PC-9 (cell line): ENCODE results near the gene STPG1. TPM values are rescaled to one million over a fixed set of nuclear protein-coding genes. Genes with fewer than 3 reads are reported as not detected.

Experiments
- BruUV-seq: library from RNA; stranded (reverse); fragments of 400-500 nt; replicated peaks from 2 replicates; lab custom pipeline; 2021; lab: Mats Ljungman, UMichigan
- CTCF ChIA-PET: fragments of 300-600 bp; sonication (Branson Sonifier 250); formaldehyde crosslinking; loops from one replicate; lab custom pipeline; 2022; ENCODE audit warnings: antibody characterized with exemption; lab: Charles Lee
- POLR2A ChIA-PET: fragments of 300-600 bp; sonication (Branson Sonifier 250); formaldehyde crosslinking; loops from one replicate; lab custom pipeline; 2022; ENCODE audit warnings: antibody characterized with exemption; ENCODE audit not compliant: unreplicated experiment; lab: Charles Lee
- DNase-seq, 2 experiments: peaks; one replicate each; pipeline versions ENCODE4 v3.0.0 to v3.0.0-alpha.2; 2015 to 2022; ENCODE audit warnings: mixed read lengths in 1 of 2
- H2AFZ ChIP-seq: fragments of 200-600 bp; sonication (generic); 2 replicates; pipeline ENCODE4 v1.8.1; 2017; ENCODE audit warnings: antibody characterized with exemption
- H3F3A ChIP-seq: fragments of 200-600 bp; sonication (generic); 2 replicates; pipeline ENCODE4 v1.8.1; 2017; ENCODE audit warnings: antibody characterized with exemption, mild to moderate bottlenecking, low read depth; ENCODE audit not compliant: insufficient read depth
- H3K27ac ChIP-seq: fragments of 200-600 bp; sonication (generic); 2 replicates; pipeline ENCODE4 v1.6.1; 2016; ENCODE audit warnings: mixed run types
- H3K27me3 ChIP-seq: fragments of 200-600 bp; sonication (generic); 2 replicates; pipeline ENCODE4 v1.6.1; 2016; ENCODE audit warnings: low read depth, mixed run types; ENCODE audit not compliant: insufficient read depth
- H3K36me3 ChIP-seq: fragments of 200-600 bp; sonication (generic); 2 replicates; pipeline ENCODE4 v1.6.1; 2016; ENCODE audit warnings: low read depth, mixed run types
- H3K4me1 ChIP-seq: fragments of 200-600 bp; sonication (generic); replicated peaks from 2 replicates; pipeline ENCODE4 v1.6.1; 2016; ENCODE audit warnings: mixed run types; ENCODE audit not compliant: insufficient read depth
- H3K4me2 ChIP-seq: fragments of 200-600 bp; sonication (generic); 2 replicates; pipeline ENCODE4 v1.6.1; 2017; ENCODE audit warnings: mixed run types
- H3K4me3 ChIP-seq: fragments of 200-600 bp; sonication (generic); 2 replicates; pipeline ENCODE4 v1.6.1; 2016; ENCODE audit warnings: mixed run types
- H3K79me2 ChIP-seq: fragments of 200-600 bp; sonication (generic); 2 replicates; pipeline ENCODE4 v1.6.1; 2017; ENCODE audit warnings: low read depth, mixed run types
- H3K9me2 ChIP-seq: fragments of 200-600 bp; sonication (generic); 2 replicates; pipeline ENCODE4 v1.8.1; 2017; ENCODE audit warnings: mild to moderate bottlenecking; ENCODE audit not compliant: insufficient read depth
- H3K9me3 ChIP-seq: fragments of 200-600 bp; sonication (generic); 2 replicates; pipeline ENCODE4 v1.8.1; 2016; ENCODE audit warnings: low read depth; ENCODE audit not compliant: insufficient read depth
- H4K20me1 ChIP-seq: fragments of 200-600 bp; sonication (generic); 2 replicates; pipeline ENCODE4 v1.8.1; 2017; ENCODE audit not compliant: insufficient read depth
- EZH2 ChIP-seq: fragments of 200-600 bp; sonication (generic); IDR thresholded peaks from 2 replicates; pipeline ENCODE4 v1.8.0; 2017; ENCODE audit warnings: antibody characterized with exemption, low read depth
- intact Hi-C: fragments of 100-400 bp; cut with micrococcal nuclease; formaldehyde crosslinking; loops from one replicate; pipeline ENCODE4 v1.10.0; 2022; ENCODE audit not compliant: unreplicated experiment
- total RNA-seq: library from RNA; stranded (reverse); gene quantifications from 2 replicates; pipeline ENCODE4 v1.2.3, GENCODE V29; 2021
- TF ChIP-seq, protein P1 (sequence below): fragments of 200-600 bp; sonication (generic); conservative IDR thresholded peaks from 2 replicates; pipeline ENCODE4 v1.6.1; 2017; ENCODE audit warnings: mixed run types, antibody characterized with exemption, mild to moderate bottlenecking, moderate library complexity

STPG1 gene
- total RNA-seq, 1 experiment from 2014 or later, result 11.4 TPM

DNA sequence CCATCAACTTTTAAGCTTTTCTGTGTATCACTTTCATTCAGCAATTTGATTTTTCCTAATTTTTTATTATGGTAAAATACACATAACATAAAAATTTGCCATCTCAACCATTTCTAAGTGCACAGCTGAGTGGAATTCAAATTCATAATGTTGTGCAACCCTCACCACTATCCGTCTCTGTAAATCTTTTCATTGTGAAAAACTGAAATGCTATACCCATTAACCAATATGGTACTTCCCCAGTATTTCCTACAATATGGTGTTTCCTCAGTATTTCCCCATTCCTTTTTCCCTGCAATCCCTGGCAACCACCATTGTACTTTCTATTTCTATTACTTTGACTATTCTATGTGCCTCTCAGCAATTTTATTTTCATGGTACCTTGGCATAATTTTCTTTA lies 6.8 kb downstream of the STPG1 start:
- Histone ChIP-seq H3K4me2 (no peak overlapping the region), H3K27me3 (no peaks in the 10 kb centered on the region), H3K4me3 (no peak overlapping the region), H3K27ac (no peak overlapping the region), H3K4me1 (peaks cover 18% of the 10 kb centered on the region), H3K9me3 (no peaks in the 10 kb centered on the region), H3F3A (peaks cover 7% of the 10 kb centered on the region; the same call in 1 of the 2 replicates), H3K79me2 (0 out of 2 replicates have a peak, but pooled peaks cover under 1% of the 10 kb centered on the region), H4K20me1 (no peaks in the 10 kb centered on the region), H3K36me3 (no peaks in the 10 kb centered on the region), H3K9me2 (no peaks in the 10 kb centered on the region), H2AFZ (no peak overlapping the region)
- ChIA-PET POLR2A (no interaction called here), CTCF (interaction anchor here (0.6 kb wide), 1 partner anchor 142 kb away, joined by 12 read pairs; no protein-coding TSS in a partner anchor)
- no peak for DNase-seq
- TF ChIP-seq, protein P1, sequence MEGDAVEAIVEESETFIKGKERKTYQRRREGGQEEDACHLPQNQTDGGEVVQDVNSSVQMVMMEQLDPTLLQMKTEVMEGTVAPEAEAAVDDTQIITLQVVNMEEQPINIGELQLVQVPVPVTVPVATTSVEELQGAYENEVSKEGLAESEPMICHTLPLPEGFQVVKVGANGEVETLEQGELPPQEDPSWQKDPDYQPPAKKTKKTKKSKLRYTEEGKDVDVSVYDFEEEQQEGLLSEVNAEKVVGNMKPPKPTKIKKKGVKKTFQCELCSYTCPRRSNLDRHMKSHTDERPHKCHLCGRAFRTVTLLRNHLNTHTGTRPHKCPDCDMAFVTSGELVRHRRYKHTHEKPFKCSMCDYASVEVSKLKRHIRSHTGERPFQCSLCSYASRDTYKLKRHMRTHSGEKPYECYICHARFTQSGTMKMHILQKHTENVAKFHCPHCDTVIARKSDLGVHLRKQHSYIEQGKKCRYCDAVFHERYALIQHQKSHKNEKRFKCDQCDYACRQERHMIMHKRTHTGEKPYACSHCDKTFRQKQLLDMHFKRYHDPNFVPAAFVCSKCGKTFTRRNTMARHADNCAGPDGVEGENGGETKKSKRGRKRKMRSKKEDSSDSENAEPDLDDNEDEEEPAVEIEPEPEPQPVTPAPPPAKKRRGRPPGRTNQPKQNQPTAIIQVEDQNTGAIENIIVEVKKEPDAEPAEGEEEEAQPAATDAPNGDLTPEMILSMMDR, result no peak
- TF ChIP-seq EZH2, result no peak
- BruUV-seq, result no TSS peak
- intact Hi-C loops, result loop anchor here (5.0 kb wide), 1 partner anchor 416 kb away; no protein-coding TSS in a partner anchor

DNA sequence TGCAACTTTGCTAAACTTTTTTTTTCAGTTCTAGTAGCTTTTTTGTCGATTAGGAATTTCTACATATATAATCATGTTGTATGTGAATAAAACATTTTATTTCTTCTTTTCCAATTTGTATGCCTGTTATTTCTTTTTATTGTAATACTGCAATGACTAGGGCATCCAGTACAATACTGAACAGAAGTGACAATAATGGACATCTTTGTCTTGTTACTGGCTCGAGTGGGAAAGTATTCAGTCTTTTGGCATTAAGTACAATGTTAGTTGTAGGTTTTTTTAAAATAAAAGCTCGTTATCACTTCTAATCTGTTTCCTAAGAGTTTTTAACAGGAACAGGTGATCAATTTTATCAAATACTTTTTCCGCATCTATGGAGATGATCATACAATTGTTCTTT lies 9.8 kb downstream of the STPG1 start:
- Histone ChIP-seq H3K4me2 (no peak overlapping the region), H3K4me3 (no peak overlapping the region), H3F3A (0 out of 2 replicates have a peak, but pooled peaks cover 3% of the 10 kb centered on the region), H2AFZ (no peak overlapping the region), H3K9me3 (no peaks in the 10 kb centered on the region), H3K4me1 (no peaks in the 10 kb centered on the region), H3K27me3 (no peaks in the 10 kb centered on the region), H3K27ac (no peak overlapping the region), H3K79me2 (no peaks in the 10 kb centered on the region), H3K36me3 (no peaks in the 10 kb centered on the region), H4K20me1 (no peaks in the 10 kb centered on the region), H3K9me2 (no peaks in the 10 kb centered on the region)
- intact Hi-C loops, result no loop called here
- POLR2A ChIA-PET, result no interaction called here
- TF ChIP-seq EZH2, result no peak
- TF ChIP-seq, protein P1, result no peak
- no TSS peak for BruUV-seq
- no peak for DNase-seq
- CTCF ChIA-PET, result interaction anchor here (1.2 kb wide), 1 partner anchor 10 kb away, joined by 3 read pairs; no protein-coding TSS in a partner anchor

GRCh38 chr1:24400065-24400464 lies 13.5 kb downstream of the STPG1 start:
- CTCF ChIA-PET, result no interaction called here
- intact Hi-C loops, result no loop called here
- Histone ChIP-seq H3K27ac (no peak overlapping the region), H3K36me3 (no peaks in the 10 kb centered on the region), H3K27me3 (no peaks in the 10 kb centered on the region), H2AFZ (no peak overlapping the region), H3K9me2 (no peaks in the 10 kb centered on the region), H3K9me3 (no peaks in the 10 kb centered on the region), H3F3A (0 out of 2 replicates have a peak, but pooled peaks cover 3% of the 10 kb centered on the region), H3K4me3 (no peak overlapping the region), H3K4me2 (no peak overlapping the region), H3K4me1 (no peaks in the 10 kb centered on the region), H3K79me2 (no peaks in the 10 kb centered on the region), H4K20me1 (no peaks in the 10 kb centered on the region)
- no peak for TF ChIP-seq EZH2
- TF ChIP-seq, protein P1, result no peak
- no TSS peak for BruUV-seq
- DNase-seq, result no peak
- POLR2A ChIA-PET, result no interaction called here
